ENCODE data around the gene CYP4X1. TPM values are rescaled to one million over a fixed set of nuclear protein-coding genes. Genes with fewer than 3 reads are reported as not detected.
A peak's percentile ranks its signal among the peaks of the same experiment; 100 is the strongest.
"Not testable (repeated sequence)": the region's sequence is repeated elsewhere in the genome, so short reads cannot be mapped to it uniquely, and the experiment has no call there.

Gene CYP4X1
- total and polyA plus RNA-seq, 7 donors, result 0.54 to 2.3 (median 1.1) TPM

GRCh38 chr1:46991083-46991923, 32.2 kb upstream of the CYP4X1 start:
- Histone ChIP-seq H3K4me3 (no peak overlapping the region), H3K4me1 (no peaks in the 10 kb centered on the region), H3K27me3 (ENCODE audit: insufficient read depth in 3 of 3, low read length in 2 of 3) (no peaks in the 10 kb centered on the region), H3K27ac (no peak overlapping the region), H3K9me3 (peaks cover 6% of the 10 kb centered on the region), H3K36me3 (ENCODE audit: insufficient read depth in 1 of 2, low read depth in 1 of 2) (no peaks in the 10 kb centered on the region)
- 25 to 26% (median 26%) methylated on average over 13 of the region's 13 CpGs for WGBS, 3 donors
- DNase-seq (no peak), ATAC-seq (no peak)
- intact Hi-C loops (cut with DNase I), result no loop called here
- TF ChIP-seq CTCF (IDR thresholded peaks at IDR 0.05), result peak; percentile 21

DNA sequence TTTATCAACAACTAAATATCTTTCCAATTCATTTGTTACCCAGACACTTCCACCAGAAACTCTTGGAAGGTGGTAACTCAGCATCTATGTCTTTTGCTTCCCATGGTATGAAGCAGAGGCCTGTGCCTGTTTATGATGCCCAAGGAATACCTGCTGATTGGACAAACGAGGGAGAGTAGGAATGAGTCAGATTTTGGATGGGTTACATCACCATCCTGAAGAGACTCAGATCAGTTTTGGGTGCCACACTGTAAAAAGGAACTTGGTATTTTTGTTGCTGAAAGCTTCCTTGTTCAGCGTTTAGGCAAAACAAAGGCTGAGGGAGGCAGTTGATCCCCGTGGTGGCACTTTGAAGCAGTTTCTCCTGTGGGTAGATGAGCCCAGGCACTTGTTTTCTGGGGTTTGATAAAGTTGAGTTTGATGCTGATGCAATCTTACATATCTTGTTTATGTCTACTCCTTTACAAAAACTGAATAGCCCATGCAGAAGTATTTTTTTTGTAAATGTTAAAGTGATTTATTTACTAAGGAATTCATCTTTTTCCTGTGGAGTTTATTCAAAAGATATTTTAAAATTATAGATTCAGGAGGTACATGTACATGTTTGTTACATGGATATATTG, 26.7 kb upstream of the CYP4X1 start:
- Histone ChIP-seq H3K27ac (no peak overlapping the region), H3K27me3 (ENCODE audit: insufficient read depth in 3 of 3, low read length in 2 of 3) (no peaks in the 10 kb centered on the region), H3K9me3 (peaks cover 6% of the 10 kb centered on the region), H3K4me1 (no peaks in the 10 kb centered on the region), H3K36me3 (ENCODE audit: insufficient read depth in 1 of 2, low read depth in 1 of 2) (no peaks in the 10 kb centered on the region), H3K4me3 (no peak overlapping the region)
- WGBS, 3 donors, result 30 to 46% (median 43%) methylated on average over 3 of the region's 3 CpGs
- intact Hi-C loops (cut with DNase I), result no loop called here
- TF ChIP-seq CTCF (IDR thresholded peaks at IDR 0.05), result no peak
- no peak for ATAC-seq
- no peak for DNase-seq

DNA sequence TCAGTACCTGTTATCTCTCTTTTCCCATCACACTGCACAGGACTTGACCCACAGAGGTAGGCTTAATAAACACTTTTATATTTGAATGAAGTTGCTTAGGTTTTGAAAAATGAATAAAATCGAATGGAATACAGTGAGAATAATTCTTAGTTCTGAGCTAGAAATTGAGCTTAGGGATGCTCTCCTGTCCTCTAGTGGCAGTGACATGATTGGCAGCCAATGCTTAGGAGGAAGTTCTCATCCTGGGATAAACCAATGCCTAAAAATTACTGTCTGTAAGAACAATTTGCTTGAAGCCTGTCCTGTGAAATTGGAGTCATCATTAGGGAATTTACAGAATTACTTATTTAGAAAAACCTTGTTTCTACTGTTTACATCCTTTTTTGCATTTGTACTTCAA, 21.3 kb upstream of the CYP4X1 start:
- no peak for DNase-seq
- intact Hi-C loops (cut with DNase I), result no loop called here
- 36 to 53% (median 44%) methylated on average over 1 of the region's 1 CpG for WGBS, 3 donors
- no peak for ATAC-seq
- H3K36me3 ChIP-seq (ENCODE audit: insufficient read depth in 1 of 2, low read depth in 1 of 2), result no peaks in the 10 kb centered on the region
- no peaks in the 10 kb centered on the region for H3K27me3 ChIP-seq (ENCODE audit: insufficient read depth in 3 of 3, low read length in 2 of 3)
- no peaks in the 10 kb centered on the region for H3K4me1 ChIP-seq
- no peak overlapping the region for H3K4me3 ChIP-seq
- no peaks in the 10 kb centered on the region for H3K9me3 ChIP-seq
- peak; percentile 19 for TF ChIP-seq CTCF (IDR thresholded peaks at IDR 0.05)
- H3K27ac ChIP-seq, result no peak overlapping the region

GRCh38 chr1:47003896-47004403, 19.5 kb upstream of the CYP4X1 start:
- TF ChIP-seq CTCF (IDR thresholded peaks at IDR 0.05), result no peak
- DNase-seq (no peak), ATAC-seq (no peak)
- H3K27me3 ChIP-seq (ENCODE audit: insufficient read depth in 3 of 3, low read length in 2 of 3), result no peaks in the 10 kb centered on the region
- no peaks in the 10 kb centered on the region for H3K4me1 ChIP-seq
- no peaks in the 10 kb centered on the region for H3K9me3 ChIP-seq
- no peak overlapping the region for H3K4me3 ChIP-seq
- H3K36me3 ChIP-seq (ENCODE audit: insufficient read depth in 1 of 2, low read depth in 1 of 2), result no peaks in the 10 kb centered on the region
- WGBS, 3 donors, result 67 to 76% (median 74%) methylated on average over 5 of the region's 5 CpGs
- H3K27ac ChIP-seq, result no peak overlapping the region
- intact Hi-C loops (cut with DNase I), result no loop called here

GRCh38 chr1:47006437-47006836, 17.0 kb upstream of the CYP4X1 start:
- H3K9me3 ChIP-seq; ATAC-seq; H3K4me1 ChIP-seq; H3K27ac ChIP-seq; DNase-seq; H3K36me3 ChIP-seq (ENCODE audit: insufficient read depth in 1 of 2, low read depth in 1 of 2); H3K4me3 ChIP-seq; intact Hi-C loops (cut with DNase I); H3K27me3 ChIP-seq (ENCODE audit: insufficient read depth in 3 of 3, low read length in 2 of 3): not testable (repeated sequence)
- 89 to 93% (median 92%) methylated on average over 9 of the region's 9 CpGs for WGBS, 3 donors

Measured in psoas muscle (tissue), 8 donors.